NT2/D1 (cell line): ENCODE data around the gene CIAO3.

ENCODE experiments used
- SUZ12 ChIP-seq: IDR thresholded peaks from 2 replicates; pipeline ENCODE4 v1.6.1; 2011; ENCODE audit not compliant: insufficient read length, insufficient read depth; ENCODE audit errors: extremely low read depth
- YY1 ChIP-seq: IDR thresholded peaks from 2 replicates; pipeline ENCODE4 v1.6.1; 2011; ENCODE audit not compliant: insufficient read length, insufficient read depth

DNA sequence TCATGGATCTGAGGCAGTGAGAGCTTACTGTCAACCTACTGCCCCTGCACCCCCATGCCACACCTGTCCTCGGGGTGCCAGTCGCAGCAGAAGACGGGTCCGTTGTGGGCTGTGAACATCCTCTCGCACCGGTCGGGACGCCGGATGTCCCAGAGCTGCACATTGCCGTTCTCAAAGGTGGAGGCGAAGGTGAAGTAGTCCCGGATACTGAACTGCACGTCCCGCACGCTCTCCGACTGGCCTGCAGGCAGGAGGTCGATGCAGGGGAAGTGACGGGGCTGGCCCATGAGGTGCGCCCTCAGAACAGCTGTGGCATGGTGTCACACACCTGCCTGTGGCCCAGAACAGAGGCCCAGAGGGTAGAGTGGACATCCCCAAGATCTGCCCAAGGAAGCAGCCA, 53.3 kb downstream of the CIAO3 start:
- TF ChIP-seq SUZ12: no peak
- no peak for TF ChIP-seq YY1
